ENCODE results near the gene TTC31.
"Not testable (repeated sequence)": the region's sequence is repeated elsewhere in the genome, so short reads cannot be mapped to it uniquely, and the experiment has no call there.

Gene TTC31

DNA sequence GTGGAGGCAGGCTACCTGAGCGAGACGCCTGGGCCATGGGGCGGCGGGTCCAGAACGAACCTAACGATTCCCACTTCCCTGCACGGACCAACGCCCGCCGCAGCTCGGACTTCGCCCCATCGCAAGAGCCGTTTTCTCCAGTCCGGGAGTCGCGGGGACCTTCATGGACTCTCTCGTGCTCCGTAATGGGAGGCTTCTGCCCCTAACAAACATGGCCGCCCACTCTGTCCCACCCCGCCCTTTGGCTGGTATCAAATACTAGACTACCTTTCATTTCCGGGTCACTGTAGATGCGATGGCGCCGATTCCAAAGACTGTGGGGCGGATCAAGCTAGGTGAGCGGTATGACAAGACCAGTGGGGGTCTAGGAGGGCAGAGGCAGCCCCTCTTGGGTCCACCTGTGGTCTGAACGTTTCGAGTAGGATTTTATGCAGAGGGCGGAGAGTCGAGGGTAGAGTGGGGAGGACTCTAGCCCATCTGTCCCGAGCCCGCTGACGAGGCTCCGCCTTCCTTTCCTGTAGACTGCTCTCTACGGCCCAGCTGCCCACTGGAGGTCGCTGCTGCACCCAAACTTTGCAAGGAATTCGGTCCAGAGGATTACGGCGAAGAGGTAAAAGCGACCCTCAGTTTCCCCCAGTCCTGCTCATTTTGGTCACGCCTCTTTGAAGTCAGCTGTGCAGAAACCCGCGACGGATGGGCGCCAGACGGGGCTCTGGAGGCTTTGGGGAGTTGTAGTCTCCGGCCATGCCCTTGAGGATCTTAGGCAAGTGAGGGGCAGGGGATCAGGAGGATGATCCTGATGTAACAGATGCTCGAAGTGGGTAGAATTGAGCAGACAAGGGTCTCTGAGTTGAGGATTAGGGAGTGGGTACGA is at the start of gene TTC31, which contains the start of gene CCDC142:
Gene TTC31 (plus strand): TSS at position 281 of the 874 bp plus-strand sequence. CDS start 15 bp downstream, at position 296.
Gene CCDC142 (minus strand): TSS at position 198 of the 874 bp plus-strand sequence. CDS start 161 bp downstream, at position 37.
- DNase-seq (ENCODE audit: low spot score): peak; percentile 96

DNA sequence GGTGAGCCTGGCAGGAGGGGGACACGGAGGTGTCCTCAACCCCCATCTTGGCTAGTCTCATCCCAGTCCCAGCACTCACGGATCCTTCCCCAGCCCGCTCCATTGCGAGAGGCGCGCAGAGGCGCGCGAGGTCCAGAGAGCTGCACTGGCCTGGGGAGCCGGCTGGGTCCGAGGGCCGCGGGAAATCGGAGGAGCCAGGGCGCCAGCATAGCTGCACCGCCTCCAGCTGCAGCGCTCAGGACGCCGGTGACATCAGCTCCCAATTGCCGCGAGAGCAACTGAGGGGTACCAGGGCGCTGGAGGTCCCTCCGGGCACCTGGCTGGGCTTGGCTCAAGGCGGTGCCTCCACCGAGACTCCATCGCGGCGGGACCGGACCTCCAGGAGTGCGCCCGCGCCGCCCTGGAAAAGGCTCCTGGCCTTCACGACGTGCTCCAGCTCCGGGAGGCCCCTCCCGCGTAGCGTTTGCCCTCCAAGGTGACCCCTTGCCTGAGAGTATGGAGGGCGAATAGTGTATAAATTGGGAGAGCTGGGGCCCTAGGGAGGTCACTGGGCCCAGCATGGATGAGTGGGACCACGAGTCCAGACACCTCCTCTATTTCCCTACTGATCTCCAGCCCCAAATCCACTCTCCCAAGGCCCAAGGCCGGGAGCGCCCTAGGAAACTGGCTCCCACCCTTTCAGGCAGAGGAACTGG is 46.6 kb upstream of the TTC31 start:
- DNase-seq (ENCODE audit: low spot score): no peak

DNA sequence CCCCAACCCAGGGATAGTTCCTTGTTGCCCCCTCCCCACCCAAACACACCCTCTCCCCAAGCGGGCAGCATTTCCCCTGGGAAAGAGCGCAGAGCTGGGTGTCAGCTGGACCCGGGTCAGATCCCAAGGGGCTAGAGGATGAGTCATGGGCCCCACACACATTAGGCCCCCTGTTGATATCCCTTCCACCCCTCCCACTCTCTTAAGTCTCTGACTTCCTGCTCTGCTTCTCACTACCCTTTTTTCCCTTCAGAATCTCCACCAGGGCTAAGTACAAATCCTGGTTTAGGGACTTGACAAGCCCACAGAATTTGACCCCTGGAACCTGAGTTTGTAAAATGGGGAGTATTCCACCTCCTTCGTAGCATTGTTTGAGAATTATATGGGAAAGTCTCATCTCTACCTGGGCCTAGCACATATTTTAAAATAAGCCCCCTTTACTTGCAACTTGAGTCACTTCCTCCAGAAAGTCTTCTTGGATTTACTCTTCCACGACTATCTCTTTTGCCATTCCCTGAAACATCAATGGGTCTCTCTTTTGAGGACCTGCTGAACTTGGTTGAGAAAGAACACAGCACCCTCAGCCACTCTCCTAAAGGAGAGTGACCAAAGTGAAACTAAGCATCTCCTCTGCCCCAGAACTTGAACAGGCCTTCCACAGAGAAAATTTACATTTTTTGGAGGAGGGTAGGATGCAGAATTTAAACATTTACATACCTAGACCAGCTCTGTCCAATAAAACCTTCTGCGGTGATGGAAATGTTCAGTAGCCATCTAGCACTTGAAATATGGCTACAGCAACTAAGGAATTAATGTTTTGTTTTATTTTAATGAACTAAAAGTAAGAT is 45.8 kb upstream of the TTC31 start:
- DNase-seq (ENCODE audit: low spot score): no peak

DNA sequence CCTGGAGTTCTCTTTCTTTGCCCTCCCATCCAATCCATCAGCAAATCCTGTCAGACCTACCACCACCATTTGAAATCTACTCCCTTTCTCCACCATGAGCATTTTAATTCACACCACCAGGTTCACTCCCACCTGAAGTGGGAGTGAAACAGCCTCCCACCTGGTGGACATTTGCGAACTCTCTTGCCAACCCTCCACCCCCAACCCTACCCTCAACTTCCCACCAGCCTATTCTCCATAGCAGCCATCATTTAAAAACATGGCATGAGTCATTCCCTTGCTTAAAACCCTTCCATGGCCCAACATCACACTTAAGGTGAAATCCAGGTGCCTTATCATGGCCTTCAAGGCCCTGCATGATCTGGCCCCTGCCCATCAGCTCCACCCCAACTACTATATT is 44.6 kb upstream of the TTC31 start:
- no peak for DNase-seq (ENCODE audit: low spot score)

DNA sequence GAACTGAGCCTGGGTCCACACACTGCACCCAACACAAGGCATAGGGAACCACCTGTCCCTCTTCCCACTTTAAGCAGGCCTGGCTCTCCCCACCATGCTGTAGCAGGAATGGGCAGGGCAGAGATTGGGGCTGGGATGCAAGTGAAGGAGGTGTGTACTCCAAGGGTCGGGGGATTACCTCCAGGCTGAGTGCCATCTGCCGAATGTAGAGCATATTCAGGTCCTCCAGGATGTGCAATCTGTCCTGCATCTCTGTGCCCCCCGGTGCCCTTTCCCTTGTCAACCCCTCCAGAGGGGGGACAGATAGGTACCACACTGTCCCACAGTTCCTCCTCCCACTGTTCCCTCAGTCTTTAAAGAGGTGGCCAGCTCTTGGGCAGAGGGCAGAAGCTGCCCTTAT is 43.5 kb upstream of the TTC31 start:
- DNase-seq (ENCODE audit: low spot score): no peak

DNA sequence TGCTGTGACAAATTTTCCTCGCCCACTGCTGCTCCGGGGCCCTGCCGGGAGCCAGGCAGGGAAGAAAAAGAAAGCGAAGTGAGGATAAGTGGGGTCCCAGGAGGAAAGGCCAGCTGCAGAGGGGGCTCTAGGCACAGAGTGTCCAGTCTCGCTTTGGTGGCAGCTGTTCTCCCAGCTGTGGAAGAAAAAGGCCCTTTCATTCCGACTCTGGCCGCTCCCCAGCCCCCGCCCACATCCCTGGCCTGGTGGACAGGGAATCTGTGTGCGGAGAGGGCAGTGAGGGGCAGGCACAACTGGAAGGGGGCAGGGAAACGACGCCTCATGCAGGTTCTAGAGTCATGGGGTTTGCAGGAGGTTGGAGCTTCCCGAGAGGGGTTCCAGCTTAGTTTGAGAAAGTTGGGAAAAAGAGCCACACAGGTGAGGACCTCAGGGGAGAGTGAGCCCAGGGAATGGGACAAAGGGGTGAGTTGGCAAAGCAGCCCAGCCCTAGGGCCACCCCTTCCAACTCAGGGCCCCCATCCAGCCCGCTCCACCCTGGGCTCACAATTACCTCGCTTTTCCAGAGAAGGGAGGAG is 43.0 kb upstream of the TTC31 start:
- DNase-seq (ENCODE audit: low spot score): peak; percentile 87

DNA sequence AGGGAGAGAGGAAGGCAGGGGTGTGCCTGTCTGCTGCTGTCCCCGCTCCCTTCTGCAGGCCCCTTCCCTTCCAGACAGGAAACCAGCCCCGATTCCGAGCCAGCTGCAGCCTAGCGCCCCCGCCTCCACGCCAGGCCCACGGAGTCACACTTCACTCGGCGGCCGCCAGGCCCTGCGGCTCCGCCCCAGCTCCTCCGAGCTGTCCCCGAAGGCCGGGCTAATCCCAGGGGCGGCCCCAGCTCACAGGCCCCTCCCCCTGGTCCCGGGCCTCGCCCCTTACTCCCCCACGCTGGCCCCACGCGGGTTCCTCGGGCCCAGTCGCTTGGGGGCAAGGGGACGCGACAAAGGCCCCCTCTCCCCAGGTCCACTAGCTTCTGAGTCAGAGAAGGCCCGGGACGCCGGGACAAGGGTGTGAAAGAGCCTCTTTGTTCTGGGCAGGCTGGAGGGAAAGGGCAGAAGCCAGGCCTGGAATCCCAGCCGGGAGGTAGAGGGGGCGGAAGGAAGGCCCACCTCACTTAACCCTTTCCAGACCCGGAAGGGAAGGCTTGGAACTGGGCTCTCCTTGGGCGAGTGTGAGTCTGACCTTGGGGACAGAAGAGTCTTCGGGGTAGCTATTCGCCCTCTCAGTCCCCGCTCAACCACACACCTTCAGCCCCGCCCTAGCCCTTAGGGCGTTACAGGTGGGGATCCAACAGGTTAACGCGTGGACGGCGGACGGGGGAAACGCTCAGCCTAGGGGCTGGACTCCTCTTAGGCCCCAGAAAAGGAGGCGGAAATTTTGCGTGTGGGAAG is 42.3 kb upstream of the TTC31 start:
- DNase-seq (ENCODE audit: low spot score): peak; percentile 98

DNA sequence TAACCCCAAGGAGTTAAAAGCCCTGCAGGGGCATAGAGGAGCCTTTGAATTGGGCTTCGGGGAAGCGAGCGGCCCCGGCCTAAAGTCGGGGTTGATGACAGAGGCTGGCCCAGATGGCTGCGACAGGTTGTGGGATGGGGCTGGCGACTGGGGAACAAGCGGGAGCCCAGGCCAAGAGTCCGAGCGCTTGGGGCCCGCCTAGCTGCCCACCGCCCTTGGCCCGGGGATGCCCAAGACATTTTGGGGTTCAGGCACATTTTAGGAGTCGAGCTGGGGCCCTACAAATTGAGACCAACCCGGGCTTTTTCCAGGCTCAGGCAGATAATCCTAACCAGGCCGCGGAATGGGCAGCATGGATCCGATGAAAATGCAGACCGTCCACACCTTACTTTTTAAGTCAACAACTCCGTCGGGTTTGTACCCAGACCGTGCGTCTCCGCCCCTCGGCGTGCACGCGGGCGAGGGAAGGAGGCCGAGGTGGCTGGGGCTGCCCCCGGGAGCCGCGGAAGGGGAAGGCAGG is 41.7 kb upstream of the TTC31 start:
- DNase-seq (ENCODE audit: low spot score): peak; percentile 76

DNA sequence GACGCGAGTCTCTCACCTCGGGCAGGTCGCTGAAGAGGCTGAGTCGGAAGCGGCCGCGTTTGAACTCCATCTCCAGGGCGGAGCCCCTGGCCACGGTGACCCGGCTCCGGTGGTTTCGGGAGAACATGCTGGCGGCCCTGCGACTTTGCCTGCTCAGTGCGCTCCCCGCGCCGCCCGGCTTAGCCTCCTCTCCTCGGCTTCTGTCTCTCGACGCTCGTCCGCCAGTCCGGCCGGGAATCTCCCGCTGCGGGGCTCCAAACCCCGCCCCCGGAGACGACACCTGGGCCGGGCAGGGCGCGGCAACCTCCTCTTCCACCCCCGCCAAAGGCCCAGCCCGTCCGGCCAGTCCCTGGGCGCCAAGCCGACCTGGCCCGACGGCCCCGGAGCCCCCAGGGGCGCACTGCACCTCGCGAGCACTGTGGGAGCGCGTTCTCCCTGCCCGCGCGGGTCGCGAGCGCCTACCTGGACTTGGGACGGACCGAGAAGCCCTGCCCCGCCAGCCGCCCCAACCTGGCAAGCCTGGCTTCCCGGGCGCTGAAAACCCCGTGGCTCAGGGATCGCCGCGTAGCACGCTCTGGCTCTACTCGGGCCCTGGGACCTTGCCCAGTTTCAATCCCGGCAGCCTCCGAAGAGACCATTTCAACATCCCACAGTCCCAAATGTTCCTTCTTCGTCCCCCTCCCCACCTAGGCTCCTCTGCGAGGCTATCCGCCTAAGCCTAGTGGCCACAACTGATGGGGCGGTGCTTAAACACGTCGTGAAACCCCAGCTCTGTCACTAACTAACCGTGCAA is 41.0 kb upstream of the TTC31 start, which contains the start of gene RTKN:
Gene RTKN (minus strand): TSS at position 248 of the 793 bp plus-strand sequence. CDS start 121 bp downstream, at position 127.
- DNase-seq (ENCODE audit: low spot score): no peak

DNA sequence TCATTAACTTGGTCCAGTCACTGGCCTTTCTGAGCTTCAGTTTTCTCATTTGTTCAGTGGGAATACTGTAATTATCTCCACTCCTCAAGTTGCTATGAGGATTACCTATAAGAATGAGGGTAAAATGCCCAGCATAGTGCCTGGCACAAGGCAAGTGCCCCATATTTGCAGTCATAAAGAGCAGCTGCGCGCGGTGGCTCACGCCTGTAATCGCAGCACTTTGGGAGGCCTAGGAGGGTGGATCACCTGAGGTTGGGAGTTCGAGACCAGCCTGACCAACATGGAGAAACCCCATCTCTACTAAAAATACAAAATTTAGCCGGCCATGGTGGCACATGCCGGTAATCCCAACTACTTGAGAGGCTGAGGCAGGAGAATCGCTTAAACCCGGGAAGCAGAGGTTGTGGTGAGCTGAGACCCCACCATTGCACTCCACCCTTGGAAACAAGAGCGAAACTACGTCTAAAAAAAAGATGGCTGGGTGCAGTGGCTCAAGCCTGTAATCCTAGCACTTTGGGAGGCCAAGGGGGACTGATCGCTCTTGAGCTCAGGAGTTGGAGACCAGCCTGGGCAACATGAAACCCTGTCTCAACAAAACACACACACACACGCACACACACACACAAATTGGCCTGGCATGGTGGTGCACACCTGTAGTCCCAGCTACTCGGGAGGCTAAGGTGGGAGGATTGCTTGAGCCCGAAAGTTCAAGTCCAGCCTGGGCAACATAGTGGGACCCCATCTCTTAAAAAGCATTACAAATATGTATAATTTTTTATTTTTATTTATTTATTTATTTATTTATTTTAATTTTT is 40.2 kb upstream of the TTC31 start:
- not testable (repeated sequence) for DNase-seq (ENCODE audit: low spot score)

DNA sequence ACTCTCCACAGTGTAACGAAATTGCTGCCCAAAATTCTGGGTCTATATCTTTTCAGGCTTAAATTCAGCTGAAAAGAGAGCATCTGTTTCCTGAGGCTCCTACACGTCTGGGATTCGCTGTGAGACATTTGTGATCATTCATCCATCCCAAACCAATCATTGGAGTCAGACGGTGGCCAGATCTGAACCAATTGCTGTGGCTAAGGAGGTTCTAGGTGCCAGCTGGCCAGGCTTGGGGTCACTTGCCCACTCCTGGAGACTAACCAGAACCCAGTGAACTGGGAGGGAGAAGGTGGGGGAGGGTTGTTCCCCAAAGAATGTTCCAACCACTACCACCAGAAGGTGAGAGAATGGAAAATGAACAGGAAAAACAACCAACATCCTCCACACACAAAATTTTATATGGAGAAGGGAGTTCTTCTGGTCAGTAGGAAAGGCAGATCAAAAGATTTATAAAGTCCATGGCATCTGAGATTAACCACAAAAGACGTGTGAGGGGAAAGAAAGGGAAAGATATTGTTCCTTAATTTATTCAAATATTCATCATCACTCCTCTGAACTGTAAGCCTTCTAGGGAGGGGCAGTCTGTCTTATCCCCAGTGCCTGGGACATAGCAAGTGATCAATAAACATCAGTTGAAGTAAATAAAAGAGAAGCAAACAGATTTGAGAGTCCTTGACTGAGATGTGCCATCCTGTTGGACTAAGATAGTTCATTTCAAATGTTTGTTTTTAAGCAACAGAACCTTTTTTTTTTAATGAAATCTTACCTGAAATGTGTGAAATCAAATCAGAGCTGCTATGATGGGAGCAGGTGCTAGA is 38.2 kb upstream of the TTC31 start:
- no peak for DNase-seq (ENCODE audit: low spot score)

DNA sequence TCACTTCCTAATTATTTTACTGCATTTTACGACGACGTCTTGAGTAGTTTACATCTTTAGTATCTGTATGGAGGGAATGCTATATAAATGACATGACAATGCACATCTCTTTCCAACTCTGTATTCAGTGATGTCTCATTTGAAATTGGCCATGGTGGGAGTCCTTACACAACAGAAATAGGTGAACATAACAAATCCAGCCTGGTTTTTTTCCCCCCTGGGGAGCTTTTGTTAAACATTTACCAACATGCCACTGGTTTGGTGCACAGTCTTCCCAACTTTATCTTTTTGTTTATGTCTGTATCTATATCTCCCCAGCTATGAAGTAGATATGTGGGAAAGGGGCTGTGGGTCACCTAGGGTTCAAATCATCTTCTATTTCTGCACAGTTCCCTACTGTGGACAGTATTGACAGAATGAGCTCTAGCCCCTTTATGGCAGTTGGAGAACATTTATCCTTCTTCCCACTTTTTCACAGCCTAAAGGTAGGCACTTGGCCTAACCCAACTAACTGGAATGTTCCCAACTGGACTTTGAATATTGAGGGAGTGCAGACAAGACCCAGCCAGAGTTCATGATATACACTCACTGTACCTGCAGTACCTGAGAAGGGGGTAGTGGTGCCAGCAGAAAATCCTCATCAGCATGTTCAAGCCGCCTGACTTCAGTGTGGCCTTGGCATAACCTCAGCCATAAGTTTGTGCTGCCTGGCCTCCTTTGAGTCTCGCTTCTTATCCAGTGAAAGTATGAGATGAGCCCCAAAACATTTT is 35.5 kb upstream of the TTC31 start:
- no peak for DNase-seq (ENCODE audit: low spot score)

DNA sequence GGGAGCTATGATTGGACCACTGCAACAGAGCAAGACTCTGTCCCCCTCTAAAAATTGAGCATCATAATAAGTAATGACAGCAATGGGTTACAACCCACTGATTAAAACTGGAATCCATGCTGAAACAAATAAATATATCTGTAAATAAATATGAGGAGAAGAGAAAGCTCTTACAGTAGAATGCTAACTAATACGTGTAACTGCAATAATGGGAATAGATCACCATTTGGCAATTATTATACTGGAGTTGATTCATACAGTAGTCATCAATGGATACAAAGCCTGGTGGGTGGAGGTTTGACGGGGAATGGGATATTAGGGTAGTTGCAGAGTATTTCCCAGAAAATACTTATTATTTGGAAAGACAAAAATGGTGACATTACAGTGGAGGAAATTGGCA is 34.1 kb upstream of the TTC31 start:
- no peak for DNase-seq (ENCODE audit: low spot score)

DNA sequence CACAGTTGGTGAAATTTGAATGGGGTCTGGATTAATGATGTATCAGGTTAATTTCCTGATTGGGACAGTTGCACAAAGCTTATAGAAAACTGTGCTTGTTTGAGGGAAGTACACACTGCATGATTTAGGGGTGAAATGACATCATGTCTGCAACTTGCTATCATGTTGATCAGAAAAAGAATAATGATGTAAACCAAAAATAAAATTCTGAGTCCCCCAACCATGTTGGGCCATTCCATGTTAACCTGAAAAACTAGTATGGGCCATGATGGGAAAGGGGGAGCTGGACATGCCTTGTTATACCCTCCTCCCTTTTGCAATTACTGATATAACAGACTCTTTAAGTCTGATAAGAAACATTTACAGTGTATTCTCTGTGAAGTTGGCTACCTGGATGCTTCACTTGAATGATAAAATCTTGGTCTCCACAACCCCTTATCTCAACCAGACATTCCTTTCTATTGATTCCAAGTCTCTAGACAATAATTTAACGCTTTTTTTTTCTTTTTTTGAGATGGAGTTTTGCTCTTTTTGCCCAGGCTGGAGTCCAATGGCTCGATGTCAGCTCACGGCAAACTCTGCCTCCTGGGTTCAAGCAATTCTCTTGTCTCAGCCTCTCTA is 32.2 kb upstream of the TTC31 start:
- DNase-seq (ENCODE audit: low spot score): no peak

DNA sequence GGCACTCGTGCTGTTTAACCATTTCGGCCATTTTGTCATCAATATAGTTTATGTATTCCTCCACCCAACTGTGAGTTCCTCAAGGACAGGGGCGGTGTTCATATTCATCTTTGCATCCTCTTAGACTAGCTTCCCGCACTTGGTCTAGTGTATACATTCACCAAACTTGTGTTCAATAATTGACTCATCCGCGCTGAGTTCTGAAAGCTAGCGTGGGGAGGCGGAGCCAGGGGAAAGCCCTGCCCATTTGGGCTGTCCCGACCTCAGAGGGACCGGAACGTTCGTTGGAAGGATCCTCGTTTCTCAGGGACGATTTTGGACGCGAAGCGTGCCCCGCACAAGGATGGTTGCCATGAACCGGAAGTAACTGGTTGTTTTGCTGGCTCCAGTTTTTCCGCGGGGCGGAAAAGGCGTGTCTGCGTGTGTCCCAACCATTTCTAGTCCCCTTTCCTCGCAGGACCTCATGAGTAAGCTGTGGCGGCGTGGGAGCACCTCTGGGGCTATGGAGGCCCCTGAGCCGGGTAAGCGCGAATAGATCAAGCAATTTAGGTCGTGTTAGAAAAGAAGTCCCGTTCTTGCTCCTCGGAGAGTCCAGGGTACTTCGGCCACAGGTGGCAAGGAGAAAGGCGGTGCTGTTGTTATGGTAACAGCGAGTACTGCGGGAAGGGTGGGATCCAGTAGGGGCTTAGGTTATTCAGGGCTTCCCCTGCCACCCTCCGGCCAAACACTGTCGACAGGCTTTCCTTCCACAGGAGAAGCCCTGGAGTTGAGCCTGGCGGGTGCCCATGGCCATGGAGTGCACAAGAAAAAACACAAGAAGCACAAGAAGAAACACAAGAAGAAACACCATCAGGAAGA is 28.0 kb upstream of the TTC31 start, which contains the start of gene INO80B:
Gene INO80B (plus strand): TSS at position 434 of the 858 bp plus-strand sequence. CDS start 30 bp downstream, at position 464.
- peak; percentile 96 for DNase-seq (ENCODE audit: low spot score)

DNA sequence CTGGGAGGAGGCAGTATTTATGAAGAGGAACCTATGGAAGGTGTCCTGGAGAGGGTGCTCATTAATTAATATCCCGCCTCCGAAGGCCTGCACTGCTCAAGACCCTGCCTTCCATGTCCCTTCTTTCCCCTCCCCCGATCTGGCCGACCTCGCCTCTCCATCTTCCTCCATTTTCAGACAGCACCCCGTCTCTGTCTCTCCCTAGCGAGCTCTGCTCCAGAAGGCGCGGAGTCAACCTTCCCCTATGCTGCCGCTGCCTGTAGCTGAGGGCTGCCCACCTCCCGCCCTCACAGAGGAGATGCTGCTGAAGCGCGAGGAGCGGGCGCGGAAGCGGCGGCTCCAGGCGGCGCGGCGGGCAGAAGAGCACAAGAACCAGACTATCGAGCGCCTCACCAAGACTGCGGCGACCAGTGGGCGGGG is 25.7 kb upstream of the TTC31 start:
- DNase-seq (ENCODE audit: low spot score): no peak
